Neural progenitor cell (in vitro differentiated cells): ENCODE measurements around the gene SLC23A2.

ENCODE experiments used
- EZH2 ChIP-seq: fragments of 200-600 bp; sonication (generic); IDR thresholded peaks from 2 replicates; pipeline ENCODE4 v1.6.1; 2017; ENCODE audit warnings: antibody characterized with exemption, mild to moderate bottlenecking, moderate library complexity
- EZH2phosphoT487 ChIP-seq: fragments of 200-600 bp; sonication (generic); IDR thresholded peaks from 2 replicates; pipeline ENCODE4 v1.6.1; 2017; ENCODE audit warnings: antibody characterized with exemption
- TF ChIP-seq, protein P1 (sequence below): fragments of 200-600 bp; sonication (generic); IDR thresholded peaks from 2 replicates; pipeline ENCODE4 v1.5.1; 2017; ENCODE audit warnings: antibody characterized with exemption, mild to moderate bottlenecking

DNA sequence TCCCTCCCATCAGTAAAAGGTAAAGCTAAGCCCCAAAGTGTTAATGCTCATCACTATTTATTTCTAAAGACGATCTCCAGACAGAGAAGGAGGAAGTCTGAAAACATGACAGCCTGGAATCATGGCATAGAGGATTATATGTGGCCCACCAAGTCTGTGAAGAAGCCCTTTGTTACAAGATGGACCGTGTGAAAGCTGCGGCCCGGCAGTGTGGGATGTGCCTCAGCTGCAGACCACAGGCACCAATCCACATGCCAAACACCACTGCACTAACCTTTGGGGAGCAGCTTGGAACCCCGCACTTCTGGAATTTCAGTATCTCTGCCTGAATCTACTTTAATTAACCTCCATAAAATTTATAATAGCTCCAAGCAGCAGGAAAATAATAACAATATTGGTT is 90.4 kb downstream of the SLC23A2 start:
- TF ChIP-seq, protein P1, sequence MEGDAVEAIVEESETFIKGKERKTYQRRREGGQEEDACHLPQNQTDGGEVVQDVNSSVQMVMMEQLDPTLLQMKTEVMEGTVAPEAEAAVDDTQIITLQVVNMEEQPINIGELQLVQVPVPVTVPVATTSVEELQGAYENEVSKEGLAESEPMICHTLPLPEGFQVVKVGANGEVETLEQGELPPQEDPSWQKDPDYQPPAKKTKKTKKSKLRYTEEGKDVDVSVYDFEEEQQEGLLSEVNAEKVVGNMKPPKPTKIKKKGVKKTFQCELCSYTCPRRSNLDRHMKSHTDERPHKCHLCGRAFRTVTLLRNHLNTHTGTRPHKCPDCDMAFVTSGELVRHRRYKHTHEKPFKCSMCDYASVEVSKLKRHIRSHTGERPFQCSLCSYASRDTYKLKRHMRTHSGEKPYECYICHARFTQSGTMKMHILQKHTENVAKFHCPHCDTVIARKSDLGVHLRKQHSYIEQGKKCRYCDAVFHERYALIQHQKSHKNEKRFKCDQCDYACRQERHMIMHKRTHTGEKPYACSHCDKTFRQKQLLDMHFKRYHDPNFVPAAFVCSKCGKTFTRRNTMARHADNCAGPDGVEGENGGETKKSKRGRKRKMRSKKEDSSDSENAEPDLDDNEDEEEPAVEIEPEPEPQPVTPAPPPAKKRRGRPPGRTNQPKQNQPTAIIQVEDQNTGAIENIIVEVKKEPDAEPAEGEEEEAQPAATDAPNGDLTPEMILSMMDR = no peak
- TF ChIP-seq EZH2 (no peak), EZH2phosphoT487 (no peak)
